ENCODE measurements around the gene GRIA4.

Gene GRIA4

GRCh38 chr11:105738251-105738650 lies 128.4 kb downstream of the GRIA4 start:
- Histone ChIP-seq H3K27me3 (ENCODE audit: insufficient read depth, poor library complexity, severe bottlenecking) (no peaks in the 10 kb centered on the region), H3K4me3 (replicated peaks; ENCODE audit: insufficient read depth, low read length) (no peak overlapping the region), H3K27ac (replicated peaks) (no peak overlapping the region)
- TF ChIP-seq SPI1 (IDR thresholded peaks at IDR 0.05; ENCODE audit: borderline replicate concordance, low read depth), result no peak
- TF ChIP-seq, protein P1, sequence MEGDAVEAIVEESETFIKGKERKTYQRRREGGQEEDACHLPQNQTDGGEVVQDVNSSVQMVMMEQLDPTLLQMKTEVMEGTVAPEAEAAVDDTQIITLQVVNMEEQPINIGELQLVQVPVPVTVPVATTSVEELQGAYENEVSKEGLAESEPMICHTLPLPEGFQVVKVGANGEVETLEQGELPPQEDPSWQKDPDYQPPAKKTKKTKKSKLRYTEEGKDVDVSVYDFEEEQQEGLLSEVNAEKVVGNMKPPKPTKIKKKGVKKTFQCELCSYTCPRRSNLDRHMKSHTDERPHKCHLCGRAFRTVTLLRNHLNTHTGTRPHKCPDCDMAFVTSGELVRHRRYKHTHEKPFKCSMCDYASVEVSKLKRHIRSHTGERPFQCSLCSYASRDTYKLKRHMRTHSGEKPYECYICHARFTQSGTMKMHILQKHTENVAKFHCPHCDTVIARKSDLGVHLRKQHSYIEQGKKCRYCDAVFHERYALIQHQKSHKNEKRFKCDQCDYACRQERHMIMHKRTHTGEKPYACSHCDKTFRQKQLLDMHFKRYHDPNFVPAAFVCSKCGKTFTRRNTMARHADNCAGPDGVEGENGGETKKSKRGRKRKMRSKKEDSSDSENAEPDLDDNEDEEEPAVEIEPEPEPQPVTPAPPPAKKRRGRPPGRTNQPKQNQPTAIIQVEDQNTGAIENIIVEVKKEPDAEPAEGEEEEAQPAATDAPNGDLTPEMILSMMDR (IDR thresholded peaks at IDR 0.05; ENCODE audit: insufficient read depth, low read length), result no peak
- TF ChIP-seq REST (IDR thresholded peaks at IDR 0.05; ENCODE audit: insufficient replicate concordance, low read depth), result no peak
- TF ChIP-seq GABPA (IDR thresholded peaks at IDR 0.05; ENCODE audit: low read depth), result no peak
- no peak for TF ChIP-seq POLR2AphosphoS5 (IDR thresholded peaks at IDR 0.05; ENCODE audit: low read depth)
- DNase-seq (ENCODE audit: low read depth in 1 of 2, low spot score in 1 of 2), result no peak

DNA sequence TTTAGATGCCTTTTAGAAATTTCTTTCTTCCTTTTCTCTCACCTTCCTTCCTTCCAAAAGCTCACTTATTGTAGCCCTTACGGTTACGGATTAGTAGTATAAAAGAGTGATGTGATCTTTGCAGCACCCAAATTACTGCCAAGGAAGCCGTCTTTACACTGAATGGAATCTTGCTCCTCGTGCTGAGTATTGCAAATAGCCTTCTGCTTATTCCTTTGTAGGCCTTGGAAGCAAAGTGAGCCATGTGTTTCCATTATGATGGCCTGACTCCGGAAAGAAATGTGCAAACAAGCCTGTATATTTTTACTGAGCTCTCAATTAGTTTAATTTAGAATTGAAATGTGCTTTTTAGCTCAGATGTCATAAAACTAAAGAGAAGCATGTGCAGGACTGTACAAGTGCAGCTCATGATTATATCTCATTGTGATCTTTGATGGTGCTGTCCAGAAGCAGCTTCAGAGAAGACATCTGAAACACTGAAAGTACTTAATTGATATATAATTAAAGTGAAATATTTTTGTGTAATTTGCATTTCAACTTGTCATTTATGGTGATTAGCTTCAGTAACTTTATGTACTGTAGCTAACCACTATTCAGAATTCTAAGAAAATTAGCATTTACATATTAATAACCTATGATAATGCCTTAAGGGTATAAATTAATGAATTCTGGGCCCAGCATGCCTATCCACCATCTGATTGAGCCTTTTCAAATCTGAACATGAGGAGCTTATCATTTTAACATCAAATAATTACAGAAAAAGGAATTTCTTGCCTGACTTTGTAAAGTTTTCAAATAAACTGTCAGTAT lies 129.3 kb downstream of the GRIA4 start:
- H3K4me3 ChIP-seq (replicated peaks; ENCODE audit: insufficient read depth, low read length), result no peak overlapping the region
- H3K27ac ChIP-seq (replicated peaks), result no peak overlapping the region
- DNase-seq (ENCODE audit: low read depth in 1 of 2, low spot score in 1 of 2), result no peak
- TF ChIP-seq, protein P1 (IDR thresholded peaks at IDR 0.05; ENCODE audit: insufficient read depth, low read length), result no peak
- TF ChIP-seq SPI1 (IDR thresholded peaks at IDR 0.05; ENCODE audit: borderline replicate concordance, low read depth) (no peak), POLR2AphosphoS5 (IDR thresholded peaks at IDR 0.05; ENCODE audit: low read depth) (no peak), REST (IDR thresholded peaks at IDR 0.05; ENCODE audit: insufficient replicate concordance, low read depth) (no peak), GABPA (IDR thresholded peaks at IDR 0.05; ENCODE audit: low read depth) (no peak)
- no peaks in the 10 kb centered on the region for H3K27me3 ChIP-seq (ENCODE audit: insufficient read depth, poor library complexity, severe bottlenecking)

DNA sequence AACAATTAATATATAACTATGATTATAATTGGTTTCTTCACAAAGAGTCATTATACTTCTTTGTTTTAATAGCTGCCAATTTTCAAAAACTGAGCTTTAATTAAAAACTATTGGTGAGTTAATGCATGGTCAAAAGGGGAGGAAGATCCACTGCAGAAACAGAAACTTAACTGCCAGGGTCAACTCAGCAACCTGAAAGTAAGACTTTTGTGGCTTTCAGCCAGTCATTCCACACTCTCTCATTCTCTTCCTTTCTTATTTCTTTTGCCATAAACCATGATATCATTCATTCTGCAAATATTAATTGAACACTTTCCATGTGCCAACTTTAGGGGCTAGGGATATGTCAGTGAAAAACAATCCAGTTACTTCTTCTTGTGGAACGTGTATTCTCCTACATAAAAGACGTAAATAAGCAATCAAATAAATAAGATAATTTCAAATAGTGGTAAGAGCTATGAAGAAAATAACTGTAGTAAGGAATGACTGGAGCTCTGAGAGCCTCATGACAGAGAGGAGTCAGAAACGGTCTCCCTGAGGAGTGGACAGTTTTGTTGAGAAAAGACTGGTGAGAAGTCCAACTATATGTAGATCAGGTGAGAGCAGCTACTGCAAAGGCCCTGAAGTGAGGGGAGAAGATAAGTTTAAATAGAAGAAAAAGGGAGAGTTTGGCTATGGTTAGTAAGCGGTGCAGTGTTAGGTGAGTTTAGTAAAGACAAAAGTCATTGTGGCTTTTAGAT lies 130.5 kb downstream of the GRIA4 start:
- TF ChIP-seq SPI1 (IDR thresholded peaks at IDR 0.05; ENCODE audit: borderline replicate concordance, low read depth) (no peak), GABPA (IDR thresholded peaks at IDR 0.05; ENCODE audit: low read depth) (no peak), POLR2AphosphoS5 (IDR thresholded peaks at IDR 0.05; ENCODE audit: low read depth) (no peak), REST (IDR thresholded peaks at IDR 0.05; ENCODE audit: insufficient replicate concordance, low read depth) (no peak)
- TF ChIP-seq, protein P1 (IDR thresholded peaks at IDR 0.05; ENCODE audit: insufficient read depth, low read length), result no peak
- Histone ChIP-seq H3K4me3 (replicated peaks; ENCODE audit: insufficient read depth, low read length) (no peak overlapping the region), H3K27ac (replicated peaks) (no peak overlapping the region), H3K27me3 (ENCODE audit: insufficient read depth, poor library complexity, severe bottlenecking) (no peaks in the 10 kb centered on the region)
- DNase-seq (ENCODE audit: low read depth in 1 of 2, low spot score in 1 of 2), result no peak

Measured in HL-60 (cell line).